Esophagus squamous epithelium (tissue), 4 donors: ENCODE data around the gene CNTNAP2.

ENCODE experiments used
- POLR2A ChIP-seq, 4 donors: fragments of 450-650 bp; IDR thresholded peaks; one replicate each; pipeline ENCODE4 v1.6.1; 2017; ENCODE audit warnings: antibody characterized with exemption in 4 of 4, mild to moderate bottlenecking in 4 of 4, moderate library complexity in 3 of 4
- TF ChIP-seq, protein P1 (sequence below), 6 experiments: fragments of 450-650 bp in 4 of 6; fragments of 200-600 bp in 2 of 6; sonication (generic) in 2 of 6; IDR thresholded peaks; one replicate each; pipeline ENCODE4 v1.5.1; 2016 to 2019; ENCODE audit warnings: antibody characterized with exemption in 6 of 6, mild to moderate bottlenecking in 4 of 6, moderate library complexity in 4 of 6

DNA sequence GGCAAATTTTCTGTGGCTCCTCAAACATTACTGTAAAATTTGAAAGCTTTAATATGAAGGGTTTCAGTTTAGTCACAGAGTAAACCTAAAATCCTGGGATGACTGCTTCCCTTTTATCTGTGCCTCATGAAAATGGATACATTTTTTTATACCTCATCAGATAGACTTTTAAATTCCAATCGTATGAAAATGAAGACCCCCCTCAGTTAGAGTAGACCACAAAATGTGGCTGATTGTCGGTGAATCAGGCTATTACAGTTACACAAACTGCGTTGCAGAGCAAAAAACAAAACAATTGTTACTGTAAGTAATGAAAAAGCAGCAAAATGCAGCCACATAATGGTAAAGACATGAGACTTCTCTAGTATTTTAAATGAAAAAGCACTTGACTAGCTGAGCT lies 296.2 kb downstream of the CNTNAP2 start:
- no peak for TF ChIP-seq POLR2A (IDR thresholded peaks at IDR 0.05)
- TF ChIP-seq, protein P1, sequence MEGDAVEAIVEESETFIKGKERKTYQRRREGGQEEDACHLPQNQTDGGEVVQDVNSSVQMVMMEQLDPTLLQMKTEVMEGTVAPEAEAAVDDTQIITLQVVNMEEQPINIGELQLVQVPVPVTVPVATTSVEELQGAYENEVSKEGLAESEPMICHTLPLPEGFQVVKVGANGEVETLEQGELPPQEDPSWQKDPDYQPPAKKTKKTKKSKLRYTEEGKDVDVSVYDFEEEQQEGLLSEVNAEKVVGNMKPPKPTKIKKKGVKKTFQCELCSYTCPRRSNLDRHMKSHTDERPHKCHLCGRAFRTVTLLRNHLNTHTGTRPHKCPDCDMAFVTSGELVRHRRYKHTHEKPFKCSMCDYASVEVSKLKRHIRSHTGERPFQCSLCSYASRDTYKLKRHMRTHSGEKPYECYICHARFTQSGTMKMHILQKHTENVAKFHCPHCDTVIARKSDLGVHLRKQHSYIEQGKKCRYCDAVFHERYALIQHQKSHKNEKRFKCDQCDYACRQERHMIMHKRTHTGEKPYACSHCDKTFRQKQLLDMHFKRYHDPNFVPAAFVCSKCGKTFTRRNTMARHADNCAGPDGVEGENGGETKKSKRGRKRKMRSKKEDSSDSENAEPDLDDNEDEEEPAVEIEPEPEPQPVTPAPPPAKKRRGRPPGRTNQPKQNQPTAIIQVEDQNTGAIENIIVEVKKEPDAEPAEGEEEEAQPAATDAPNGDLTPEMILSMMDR (IDR thresholded peaks at IDR 0.05), result no peak
